D721Med (cell line): ENCODE results near the gene LMO4.

Source experiments
- DNase-seq: peaks from one replicate; pipeline ENCODE4 v3.0.0; 2011; ENCODE audit warnings: low spot score; ENCODE audit not compliant: insufficient read length
- FAIRE-seq: peaks from 2 replicates; lab custom pipeline; 2011; peaks lifted over from hg19 to GRCh38; lab: Jason Lieb, UNC
- CTCF ChIP-seq: IDR thresholded peaks from 2 replicates; pipeline ENCODE4 v1.5.1; 2012; ENCODE audit warnings: mild to moderate bottlenecking, control low read depth; ENCODE audit not compliant: insufficient read depth; ENCODE audit errors: missing control alignments

LMO4 gene

DNA sequence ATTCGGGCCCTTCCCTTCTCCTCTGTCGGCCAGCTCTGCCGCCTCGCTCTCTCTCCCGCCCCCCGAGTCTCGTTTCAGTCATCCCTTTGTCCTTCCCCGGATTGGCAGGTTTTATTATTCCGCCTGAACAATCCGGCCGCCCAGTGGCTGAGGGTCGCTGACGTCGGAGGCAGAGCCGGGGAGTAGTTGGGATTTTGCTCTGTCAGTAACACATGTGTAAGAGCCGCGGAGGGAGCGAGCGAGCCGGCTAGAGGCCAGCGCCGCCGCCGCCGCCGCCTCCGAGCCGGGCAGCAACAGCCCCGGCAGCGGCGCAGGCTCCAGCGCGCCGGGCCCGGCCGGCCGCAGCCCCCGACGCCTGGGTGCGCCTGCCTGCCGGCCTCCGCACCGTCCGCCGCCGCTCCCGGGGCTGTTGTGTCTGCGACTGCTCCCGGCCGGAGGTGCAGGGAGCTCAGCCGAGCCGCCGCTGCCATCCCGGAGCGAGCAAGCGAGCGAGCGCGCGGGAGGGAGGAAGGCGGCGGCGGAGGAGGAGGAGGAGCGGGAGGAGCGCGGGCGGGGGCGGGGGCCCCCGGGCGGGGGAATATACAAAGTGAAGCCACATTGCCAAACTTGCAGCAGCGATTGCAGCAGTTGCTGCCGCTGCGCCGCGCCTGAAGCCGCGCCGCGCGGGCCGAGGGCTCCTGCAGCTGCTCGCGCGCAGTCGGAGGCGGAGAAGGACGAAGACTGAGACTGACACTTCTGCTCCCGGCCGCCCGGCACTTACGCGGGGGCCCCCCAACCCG, at the start of gene LMO4:
LMO4 (plus strand) TSS at position 609 of the 779 bp plus-strand sequence. CDS start 3,136 bp downstream, outside the sequence.
- peak; percentile 80 for DNase-seq
- no peak for FAIRE-seq
- no peak for TF ChIP-seq CTCF

DNA sequence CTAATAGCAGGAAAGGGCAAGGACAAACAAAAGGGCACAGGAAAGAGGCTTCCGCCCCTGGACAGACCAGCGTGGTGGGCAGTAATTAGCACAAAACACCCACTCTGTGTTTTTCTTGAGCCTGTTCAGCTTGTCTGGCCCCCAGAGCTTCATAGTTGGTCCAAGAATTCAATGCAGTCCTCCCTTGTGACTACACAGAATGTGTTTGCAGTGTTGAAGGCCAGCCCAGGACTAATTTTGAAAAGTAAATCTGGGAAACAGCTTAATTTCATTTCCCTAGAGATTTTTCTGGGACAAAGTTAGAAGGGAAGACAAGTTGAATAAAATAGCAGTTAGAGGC, 49.2 kb upstream of the LMO4 start:
- DNase-seq (no peak), FAIRE-seq (no peak)
- TF ChIP-seq CTCF, result no peak

DNA sequence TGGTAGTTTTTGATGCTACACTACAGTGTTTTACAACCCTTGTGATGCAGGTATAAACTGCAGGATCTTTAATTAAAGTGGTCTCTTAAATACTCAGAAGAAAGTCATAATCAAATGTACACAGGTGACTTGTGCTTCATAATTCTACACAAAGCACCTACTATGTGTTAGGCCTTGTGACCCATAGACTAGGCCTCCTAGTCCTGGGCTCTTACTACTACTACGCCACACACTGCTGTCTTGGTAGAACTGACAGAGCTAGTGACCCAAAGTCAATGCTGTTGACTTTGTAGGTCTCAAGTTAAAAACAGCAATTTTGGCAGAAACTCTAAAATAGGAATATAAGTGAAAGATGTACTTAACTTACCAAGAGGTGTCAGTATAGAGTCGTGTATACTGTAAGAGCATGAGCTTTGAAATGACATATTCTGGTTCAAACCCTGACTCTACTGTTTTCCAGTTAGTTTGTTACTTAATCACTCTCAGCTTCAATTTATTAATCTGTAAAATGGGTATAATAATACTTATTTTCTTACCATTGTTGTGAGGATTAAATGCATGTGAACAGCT, 48.6 kb upstream of the LMO4 start:
- no peak for TF ChIP-seq CTCF
- DNase-seq, result no peak
- no peak for FAIRE-seq

- DNase-seq (no peak), FAIRE-seq (no peak)
Observed at GRCh38 chr1:87284456-87285240, 44.0 kb upstream of the LMO4 start.

GRCh38 chr1:87291107-87291506, 37.6 kb upstream of the LMO4 start:
- no peak for FAIRE-seq
- TF ChIP-seq CTCF, result no peak
- no peak for DNase-seq

More at GRCh38 chr1:87284456-87285240, 44.0 kb upstream of the LMO4 start:
- TF ChIP-seq CTCF, result no peak

DNA sequence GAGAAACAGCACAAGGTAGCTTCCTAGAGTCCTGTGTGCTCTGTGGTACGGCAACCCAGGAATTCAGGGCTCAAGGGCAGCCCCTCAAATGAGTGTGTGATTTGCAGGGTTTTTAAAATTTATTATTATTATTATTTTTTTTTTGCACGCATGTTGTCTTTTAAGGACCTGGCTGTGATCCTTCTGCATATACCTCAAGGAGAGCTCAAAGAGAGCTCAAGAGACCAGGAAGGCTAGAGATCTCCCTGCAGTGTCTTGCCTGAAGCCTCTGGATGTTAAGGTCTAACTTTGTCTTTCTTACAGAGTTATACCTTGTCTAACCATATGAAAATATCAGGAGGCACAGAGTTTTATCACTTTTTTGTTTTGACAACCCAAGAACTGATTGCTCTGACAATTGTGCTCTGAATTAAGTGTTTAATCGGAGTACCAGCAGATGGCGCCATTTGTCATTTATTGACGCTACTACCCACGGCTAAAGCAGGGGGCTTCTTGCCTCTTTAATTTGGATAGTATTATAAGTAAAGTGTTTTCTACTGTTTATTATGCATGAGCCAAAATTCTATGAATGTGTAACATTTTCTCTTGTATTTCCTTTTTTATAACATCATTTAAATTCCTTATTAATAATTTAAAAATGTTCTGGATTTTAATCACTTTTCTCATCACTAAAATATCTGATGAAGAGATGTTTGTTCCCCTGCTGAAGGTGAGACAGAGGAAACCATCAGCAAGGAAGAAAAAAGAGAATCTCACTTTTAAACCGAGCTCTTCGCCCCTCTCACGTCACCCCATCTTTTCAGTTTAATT, 35.8 kb upstream of the LMO4 start:
- DNase-seq (no peak), FAIRE-seq (peak; percentile 60)
- TF ChIP-seq CTCF, result peak; percentile 82
